HG03442 (cell line): ENCODE measurements around the gene MRPL9.
A peak's percentile ranks its signal among the peaks of the same experiment; 100 is the strongest.

Source experiments
- ATAC-seq: cut with Tn5 transposase; IDR thresholded peaks from one replicate; pipeline ENCODE4 v1.9.1; 2021; ENCODE audit warnings: mild to moderate bottlenecking, moderate library complexity; ENCODE audit not compliant: unreplicated experiment

MRPL9 gene

GRCh38 chr1:151762941-151763921 lies at the start of gene MRPL9:
Gene MRPL9 (minus strand): TSS chr1:151763496. CDS start chr1:151763479, 17 bp downstream.
- ATAC-seq: peak; percentile 91

GRCh38 chr1:151811181-151811580 lies 47.9 kb upstream of the MRPL9 start:
- ATAC-seq: no peak

GRCh38 chr1:151809985-151810556 lies 46.8 kb upstream of the MRPL9 start:
- no peak for ATAC-seq

- no peak for ATAC-seq
Observed at GRCh38 chr1:151809290-151809984, 46.1 kb upstream of the MRPL9 start.

GRCh38 chr1:151807766-151808165 lies 44.5 kb upstream of the MRPL9 start:
- ATAC-seq: no peak

- ATAC-seq: no peak
Observed at GRCh38 chr1:151807131-151807530, 43.8 kb upstream of the MRPL9 start.

- no peak for ATAC-seq
Observed at GRCh38 chr1:151806170-151806569, 42.9 kb upstream of the MRPL9 start.

GRCh38 chr1:151805066-151805820 lies 41.9 kb upstream of the MRPL9 start, which contains the start of gene LINGO4:
Gene LINGO4 (minus strand): TSS chr1:151805419. CDS start chr1:151802704, 2,715 bp downstream.
- no peak for ATAC-seq

- no peak for ATAC-seq
Observed at GRCh38 chr1:151803915-151804314, 40.6 kb upstream of the MRPL9 start.

- no peak for ATAC-seq
Observed at GRCh38 chr1:151803164-151803563, 39.9 kb upstream of the MRPL9 start.

- no peak for ATAC-seq
Observed at GRCh38 chr1:151802372-151802771, 39.1 kb upstream of the MRPL9 start.

- no peak for ATAC-seq
Observed at GRCh38 chr1:151801846-151802245, 38.5 kb upstream of the MRPL9 start.

GRCh38 chr1:151801310-151801820 lies 38.1 kb upstream of the MRPL9 start:
- ATAC-seq: no peak

- no peak for ATAC-seq
Observed at GRCh38 chr1:151800830-151801229, 37.5 kb upstream of the MRPL9 start.

- ATAC-seq: no peak
Observed at GRCh38 chr1:151799179-151800022, 36.1 kb upstream of the MRPL9 start.

- no peak for ATAC-seq
Observed at GRCh38 chr1:151798571-151798970, 35.3 kb upstream of the MRPL9 start.

GRCh38 chr1:151790940-151791651 lies 27.8 kb upstream of the MRPL9 start:
- ATAC-seq: no peak

- peak; percentile 91 for ATAC-seq
Observed at GRCh38 chr1:151790071-151790939, 27.0 kb upstream of the MRPL9 start, which contains the start of gene TDRKH. Gene TDRKH (minus strand): TSS chr1:151790500. CDS start chr1:151783022, 7,478 bp downstream.
